GM18907 (cell line): ENCODE measurements around the gene IL1RAPL1.

Experiments
- ATAC-seq: cut with Tn5 transposase; IDR thresholded peaks from one replicate; pipeline ENCODE4 v1.9.1; 2021; ENCODE audit warnings: mild to moderate bottlenecking, moderate library complexity; ENCODE audit not compliant: unreplicated experiment

IL1RAPL1 gene

DNA sequence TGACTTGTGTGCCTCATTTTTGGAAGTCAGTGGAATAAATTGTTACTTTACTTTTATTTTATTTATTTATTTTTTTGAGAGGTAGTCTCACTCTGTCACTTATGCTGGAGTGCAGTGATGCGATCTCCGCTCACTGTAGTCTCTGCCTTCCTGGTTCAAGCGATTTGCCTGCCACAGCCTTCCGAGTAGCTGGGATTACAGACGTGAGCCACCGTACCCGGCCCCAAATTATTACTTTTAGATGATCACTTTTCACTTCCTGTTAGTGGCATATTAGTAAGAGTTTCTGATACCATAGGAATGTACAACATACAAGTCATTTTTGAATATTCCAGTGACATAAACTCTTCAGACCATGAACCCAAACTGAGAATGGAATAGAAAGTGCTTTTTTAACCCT is 1017.1 kb downstream of the IL1RAPL1 start:
- ATAC-seq = no peak

DNA sequence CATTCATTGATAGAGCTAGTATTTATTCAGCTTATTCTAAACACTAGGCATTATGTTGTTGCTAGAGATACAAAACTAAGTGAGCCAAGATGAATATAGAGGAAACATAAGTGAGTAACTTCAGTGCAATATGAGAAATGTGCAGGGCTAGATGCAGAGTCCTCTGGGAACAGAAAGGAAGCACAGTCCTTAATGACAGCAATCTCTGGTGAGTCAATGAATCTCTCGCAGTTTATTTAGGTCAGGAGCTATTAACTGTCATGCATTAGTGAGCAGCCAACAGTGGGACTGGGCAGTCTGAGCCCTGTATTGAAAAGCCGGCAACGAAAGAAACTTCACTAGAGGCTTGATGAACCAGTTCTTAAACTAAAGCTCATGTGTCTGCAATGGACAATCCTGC is 1030.0 kb downstream of the IL1RAPL1 start:
- ATAC-seq = no peak

DNA sequence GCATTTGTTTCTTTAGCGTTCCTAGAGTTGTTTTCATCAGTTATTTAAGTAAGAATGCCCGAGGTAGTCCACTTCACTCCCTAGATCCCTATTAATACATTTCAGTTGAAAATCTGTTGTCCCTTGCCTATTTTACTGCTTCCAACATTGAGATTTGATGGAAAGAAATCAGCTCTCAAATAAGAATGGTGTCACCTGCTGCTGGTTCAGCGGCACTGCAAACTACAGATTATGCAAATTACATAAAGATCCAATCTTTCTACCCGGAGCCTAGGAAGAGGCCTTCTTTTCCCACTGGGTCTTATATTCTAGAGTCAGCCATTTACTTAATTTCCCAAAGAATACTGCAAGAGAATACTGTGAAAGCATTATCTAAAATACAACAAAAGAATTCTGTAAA is 1030.5 kb downstream of the IL1RAPL1 start:
- no peak for ATAC-seq

DNA sequence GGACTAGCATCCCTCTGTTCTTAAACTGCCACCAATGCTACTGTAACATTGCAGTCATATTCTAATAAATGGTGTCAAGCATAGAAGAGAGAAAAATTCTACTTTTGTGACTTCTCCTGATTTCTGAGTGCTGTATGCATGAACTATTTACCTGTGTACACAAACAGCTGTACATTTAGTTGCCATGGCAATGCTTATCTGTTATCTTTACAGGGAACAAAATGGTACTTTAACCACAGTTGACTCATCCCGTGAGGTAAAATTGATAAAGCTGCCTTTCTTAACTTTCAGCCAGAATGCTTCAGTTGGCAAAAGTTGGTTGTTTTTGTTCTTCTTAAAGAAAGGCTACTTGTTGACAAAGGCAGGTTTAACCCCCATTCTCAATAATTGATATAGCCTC is 1040.6 kb downstream of the IL1RAPL1 start:
- ATAC-seq = no peak

DNA sequence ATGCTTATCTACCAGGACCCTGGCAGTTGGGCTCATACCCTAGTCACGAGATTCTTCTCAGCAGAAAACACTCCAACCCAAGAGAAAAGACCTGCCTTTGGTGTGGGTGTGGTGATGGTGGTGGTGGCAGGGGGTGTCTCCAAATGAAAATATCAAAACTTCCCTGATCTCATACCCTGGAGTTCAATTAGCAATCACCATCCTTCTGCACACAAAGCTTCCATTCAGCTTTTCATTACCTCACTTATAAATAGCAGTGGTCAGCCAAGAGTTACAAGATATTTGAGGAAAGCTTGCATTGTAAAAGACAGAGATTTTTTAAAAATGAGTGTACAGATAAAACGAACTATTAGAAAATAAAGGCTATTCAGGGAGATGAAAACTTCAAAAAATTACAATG is 1047.3 kb downstream of the IL1RAPL1 start:
- no peak for ATAC-seq

DNA sequence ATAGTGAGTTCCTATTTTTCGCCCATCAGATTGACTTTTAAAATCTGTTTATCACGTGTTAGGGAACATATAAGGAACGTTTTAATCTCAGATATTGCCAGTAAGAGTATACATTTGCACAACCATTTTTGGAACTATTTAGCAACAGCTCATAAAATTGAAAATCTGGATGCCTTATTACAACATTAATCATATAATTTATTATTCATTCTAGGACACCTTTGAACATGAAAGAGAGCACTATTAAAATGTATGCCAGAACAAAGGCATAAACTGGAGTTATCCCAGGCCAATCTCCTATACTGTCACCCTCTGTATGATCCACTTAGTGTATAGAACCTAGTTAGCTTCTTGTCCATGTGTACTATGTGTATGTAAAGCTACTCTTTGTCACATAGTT is 1049.1 kb downstream of the IL1RAPL1 start:
- no peak for ATAC-seq

DNA sequence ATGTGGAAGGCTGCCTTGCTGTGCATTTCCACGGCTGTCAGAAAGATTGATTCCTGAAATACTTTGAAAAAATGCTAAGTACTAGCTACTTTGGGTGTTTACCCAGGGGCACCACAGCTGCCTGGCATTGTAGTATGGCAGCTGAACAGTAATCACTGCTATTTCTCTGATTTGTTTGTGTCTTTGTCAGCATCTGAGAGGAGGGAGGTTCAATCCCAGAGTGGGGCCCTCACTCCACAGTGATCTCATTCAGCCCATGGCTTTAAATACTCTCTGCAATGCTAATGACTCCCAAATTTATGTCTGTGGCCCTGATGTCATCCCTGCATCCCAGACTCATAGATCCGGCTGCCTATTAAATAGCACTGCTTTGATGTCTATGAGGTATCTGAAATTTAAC is 1052.9 kb downstream of the IL1RAPL1 start:
- no peak for ATAC-seq

DNA sequence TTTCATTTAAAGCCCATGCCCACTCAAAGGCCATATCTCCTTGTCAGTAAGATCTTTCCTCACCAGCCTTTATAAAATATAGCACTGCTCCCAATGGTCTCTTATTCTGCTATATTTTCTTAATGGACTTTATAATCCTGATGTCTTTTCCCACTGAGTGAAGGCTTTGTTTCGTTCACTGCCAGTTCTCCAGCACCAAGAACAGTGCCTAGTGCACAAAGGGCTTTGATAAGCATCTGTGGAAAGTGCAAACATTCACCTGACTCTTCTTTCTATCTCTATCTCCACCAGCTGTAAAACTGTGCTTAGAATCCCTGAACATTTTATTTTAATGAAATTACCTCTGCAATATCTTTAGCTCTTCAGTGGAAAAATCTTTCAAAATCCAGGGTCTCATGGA is 1054.2 kb downstream of the IL1RAPL1 start:
- no peak for ATAC-seq

DNA sequence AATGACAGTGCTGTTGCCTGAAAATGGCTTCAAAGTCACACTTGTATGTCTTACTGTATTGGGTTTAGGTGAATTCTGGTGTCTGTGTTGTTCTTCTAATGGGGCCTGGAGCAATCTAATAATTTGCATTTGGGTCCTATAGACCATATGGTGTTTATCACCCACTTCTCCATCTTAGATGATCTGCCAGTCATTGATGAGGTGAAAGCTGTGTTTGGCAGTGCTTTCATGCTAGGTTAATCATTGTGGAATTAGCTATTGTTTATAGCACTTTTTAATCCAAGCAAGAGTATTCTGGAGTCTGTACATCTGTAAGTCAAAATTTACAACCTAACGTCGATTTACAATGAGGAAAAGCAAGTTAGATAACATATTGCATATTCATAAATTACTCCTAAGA is 1055.9 kb downstream of the IL1RAPL1 start:
- no peak for ATAC-seq

DNA sequence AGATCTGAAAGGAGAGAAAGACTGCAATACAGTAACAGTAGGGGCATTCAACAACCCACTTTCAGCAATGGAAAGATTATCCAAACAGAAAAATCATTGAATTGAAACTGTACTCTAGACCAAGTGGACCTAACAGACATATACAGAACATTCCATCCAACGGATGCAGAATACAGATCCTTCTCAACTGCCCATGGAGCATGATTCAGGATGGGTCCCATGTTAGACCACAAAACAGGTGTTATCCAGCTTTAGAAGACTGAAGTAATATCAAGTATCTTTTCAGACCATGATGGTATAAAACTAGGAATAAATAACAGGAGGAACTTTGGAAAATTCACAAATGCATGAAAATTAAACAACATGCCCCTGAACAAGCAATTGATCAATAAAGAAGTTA is 1060.9 kb downstream of the IL1RAPL1 start:
- ATAC-seq = no peak

DNA sequence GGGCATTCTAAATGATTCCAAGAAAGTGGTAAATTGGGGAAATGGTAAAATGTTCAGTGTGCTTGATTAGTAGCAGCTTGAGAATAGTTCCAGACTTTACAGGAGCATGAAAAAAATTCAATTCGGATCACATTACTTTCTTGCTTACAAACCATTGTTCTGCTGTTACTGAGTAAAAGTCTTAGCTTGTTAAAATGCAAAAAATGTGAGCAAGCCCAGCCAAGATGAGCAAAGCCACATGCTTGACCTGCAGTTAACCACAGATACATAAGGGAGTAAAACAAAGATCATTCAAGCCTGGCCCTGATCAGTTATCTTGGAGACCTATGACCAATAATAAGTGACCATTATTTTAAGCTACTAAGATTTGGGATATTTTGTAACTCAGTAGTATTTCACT is 1065.2 kb downstream of the IL1RAPL1 start:
- no peak for ATAC-seq

DNA sequence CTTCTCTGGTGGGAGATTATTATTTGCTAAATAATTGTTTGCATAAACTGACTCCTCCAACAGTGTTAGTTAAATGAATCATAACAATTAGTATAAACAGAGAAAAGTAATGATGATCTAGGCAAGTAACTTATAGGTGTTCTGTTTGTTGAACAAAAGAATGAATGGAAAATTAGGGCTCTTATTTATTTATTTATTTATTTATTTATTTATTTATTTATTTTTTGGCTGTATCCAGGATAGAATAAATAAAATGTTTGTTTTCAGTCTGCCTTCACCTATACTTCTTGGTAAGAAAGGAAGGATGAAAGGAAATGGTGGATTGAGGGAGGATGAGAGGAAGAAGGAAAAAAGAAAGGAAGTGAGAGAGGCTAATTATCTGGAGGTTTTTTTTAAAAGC is 1066.5 kb downstream of the IL1RAPL1 start:
- ATAC-seq = no peak

DNA sequence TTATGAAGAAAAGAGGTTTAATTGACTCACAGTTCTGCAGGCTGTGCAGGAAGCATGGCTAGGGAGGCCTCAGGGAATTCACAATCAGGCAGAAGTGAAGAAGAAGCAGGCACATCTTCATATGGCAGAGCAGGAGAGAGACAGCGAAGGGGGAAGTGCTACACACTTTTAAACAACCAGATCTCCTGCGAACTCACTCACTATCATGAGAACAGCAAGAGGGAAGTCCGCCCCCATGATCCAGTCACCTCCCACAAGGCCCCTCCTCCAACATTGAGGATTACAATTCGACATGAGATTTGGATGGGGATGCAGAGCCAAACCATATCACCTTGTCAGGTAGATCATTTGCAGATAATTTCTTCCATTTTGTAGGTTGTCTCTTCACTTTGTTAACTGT is 1072.7 kb downstream of the IL1RAPL1 start:
- no peak for ATAC-seq

DNA sequence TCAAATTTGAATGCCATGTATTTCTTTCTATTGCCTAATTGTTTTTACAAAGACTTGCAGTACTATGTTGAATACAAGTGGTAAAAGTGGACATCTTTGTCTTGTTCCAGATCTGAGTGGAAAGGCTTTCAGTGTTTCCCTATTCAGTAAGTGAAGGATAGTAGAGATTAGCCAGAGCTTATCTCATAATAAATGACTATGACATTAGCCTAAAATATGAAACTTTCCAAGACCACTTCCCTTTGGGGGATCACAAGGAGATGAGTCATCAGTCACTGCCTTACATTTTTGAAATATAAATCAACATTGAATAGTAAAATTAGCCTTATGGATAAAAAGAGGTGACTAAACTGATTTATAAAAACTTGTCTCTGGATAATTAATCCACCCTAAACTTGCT is 1074.0 kb downstream of the IL1RAPL1 start:
- no peak for ATAC-seq

DNA sequence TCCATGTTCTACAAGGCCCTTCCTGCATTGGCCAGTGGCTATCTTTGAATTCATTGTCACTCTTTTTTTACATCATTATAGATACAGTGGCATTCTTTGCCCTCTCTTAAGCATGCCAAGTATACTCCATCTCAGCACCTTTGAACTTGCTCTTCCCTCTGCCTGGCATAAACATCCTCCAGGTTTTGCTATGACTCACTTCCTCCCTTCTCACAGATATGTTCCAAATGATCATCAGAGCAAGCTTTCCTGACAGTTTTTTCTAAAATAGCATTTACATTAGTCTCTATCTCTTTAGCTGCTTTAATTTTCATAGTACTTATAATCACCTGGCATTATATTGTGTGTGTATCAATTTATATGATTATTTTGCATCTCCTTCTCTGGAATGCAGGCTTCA is 1074.9 kb downstream of the IL1RAPL1 start:
- no peak for ATAC-seq

DNA sequence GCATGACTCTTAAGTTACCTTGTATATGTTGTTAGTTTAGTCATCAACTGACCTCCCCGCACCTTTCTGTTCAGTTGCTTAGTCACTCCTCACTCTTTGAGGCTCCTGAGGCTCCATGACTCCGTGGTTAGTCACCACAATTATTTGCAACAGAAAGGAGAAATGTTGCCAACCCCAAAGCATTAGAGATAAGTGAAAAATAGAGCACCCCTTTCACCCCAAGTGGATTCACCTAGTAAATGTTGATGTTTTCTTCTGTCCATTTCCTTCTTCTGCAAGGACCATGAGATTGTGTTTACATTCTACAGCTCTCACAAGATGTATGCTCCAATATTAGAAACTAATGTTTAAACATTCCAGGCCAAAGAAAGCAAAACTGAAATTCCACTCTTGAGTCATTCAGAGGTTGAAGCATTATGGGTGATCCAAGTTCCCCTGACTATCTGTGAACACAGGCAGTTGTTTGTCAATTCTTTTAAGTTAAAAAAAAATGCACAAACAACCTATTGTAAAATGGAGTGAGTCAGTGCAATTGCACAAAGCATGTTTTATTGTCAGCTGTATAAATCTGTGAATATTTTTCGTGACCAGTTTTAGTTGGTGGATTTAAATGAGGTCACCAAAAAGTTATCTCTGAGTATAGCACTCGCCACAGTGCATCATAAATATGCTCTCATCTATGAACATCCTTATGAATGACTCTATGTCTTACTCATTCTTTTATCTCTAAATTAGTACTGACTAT is 1075.7 kb downstream of the IL1RAPL1 start:
- ATAC-seq = peak; percentile 90

DNA sequence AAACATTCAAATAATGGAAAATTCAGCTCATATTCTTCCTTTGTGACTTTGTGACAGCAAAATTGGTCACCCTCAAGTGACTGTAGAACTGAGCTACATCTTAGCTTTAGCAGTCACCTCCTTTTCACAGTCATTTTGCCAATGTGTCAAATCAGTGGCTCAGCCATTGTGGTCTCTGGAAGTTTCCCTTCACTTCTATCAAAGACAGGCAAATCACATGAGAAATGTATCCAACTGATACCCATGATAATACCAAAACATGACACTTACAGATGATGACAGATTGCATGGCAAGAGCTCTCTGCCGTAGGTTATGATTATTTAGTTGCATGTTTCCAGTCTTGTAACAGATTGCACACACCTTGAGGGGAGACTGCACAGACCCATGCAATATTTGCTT is 1078.3 kb downstream of the IL1RAPL1 start:
- no peak for ATAC-seq

DNA sequence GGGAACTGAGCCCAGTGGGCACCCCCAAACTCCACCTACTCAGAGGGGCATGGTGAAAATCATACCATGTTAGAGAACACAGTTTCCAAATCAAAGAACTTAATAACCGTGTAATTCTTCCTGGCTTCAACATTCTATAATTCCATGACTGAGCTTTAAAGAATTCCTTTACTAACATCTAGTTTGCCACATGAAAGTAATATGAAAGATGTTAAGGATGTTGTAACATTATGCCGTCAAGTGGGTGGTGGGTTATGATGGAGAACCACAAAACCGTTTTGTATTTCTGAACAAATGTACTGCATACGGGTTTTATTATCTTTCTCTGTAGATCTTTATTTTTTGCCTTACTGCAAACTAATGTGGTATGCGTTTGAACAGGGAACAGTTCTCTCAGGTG is 1079.1 kb downstream of the IL1RAPL1 start:
- ATAC-seq = no peak

DNA sequence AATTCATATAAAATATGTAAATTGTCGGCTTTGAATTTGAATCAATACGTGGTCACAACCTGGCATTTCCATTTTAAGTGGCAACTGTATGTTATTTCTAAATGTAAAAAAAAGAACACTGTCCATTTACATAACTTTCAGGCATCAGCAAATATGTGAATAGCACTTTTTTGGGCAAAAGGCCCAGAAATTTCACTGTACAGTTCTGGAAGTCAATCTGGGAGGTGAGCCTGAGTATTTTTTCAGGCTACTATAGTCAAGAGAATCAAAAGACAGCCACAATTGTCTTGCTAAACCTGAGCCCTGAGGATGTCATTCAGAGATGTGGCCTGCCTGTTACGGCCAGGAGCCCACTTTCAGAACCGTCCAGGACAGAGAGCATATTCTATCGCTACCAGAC is 1084.2 kb downstream of the IL1RAPL1 start:
- ATAC-seq = no peak

DNA sequence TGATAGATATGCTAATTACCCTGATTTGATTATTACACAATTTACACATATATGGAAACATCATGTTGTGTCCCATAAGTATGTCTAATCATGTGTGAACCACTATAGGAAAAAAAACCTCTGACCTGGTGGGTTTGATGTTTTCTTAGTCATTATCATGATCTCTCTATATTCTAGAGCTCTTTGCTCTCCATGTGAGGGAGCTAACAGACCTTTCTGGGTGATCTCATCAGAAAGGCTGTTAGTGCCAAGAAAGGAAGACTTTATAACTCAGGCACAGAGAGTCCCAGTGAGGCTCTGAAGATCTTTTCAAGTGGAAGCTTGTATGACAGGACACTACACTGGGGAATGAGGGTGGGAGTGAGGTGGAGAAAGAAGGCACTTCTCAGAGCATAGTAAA is 1100.4 kb downstream of the IL1RAPL1 start:
- no peak for ATAC-seq

DNA sequence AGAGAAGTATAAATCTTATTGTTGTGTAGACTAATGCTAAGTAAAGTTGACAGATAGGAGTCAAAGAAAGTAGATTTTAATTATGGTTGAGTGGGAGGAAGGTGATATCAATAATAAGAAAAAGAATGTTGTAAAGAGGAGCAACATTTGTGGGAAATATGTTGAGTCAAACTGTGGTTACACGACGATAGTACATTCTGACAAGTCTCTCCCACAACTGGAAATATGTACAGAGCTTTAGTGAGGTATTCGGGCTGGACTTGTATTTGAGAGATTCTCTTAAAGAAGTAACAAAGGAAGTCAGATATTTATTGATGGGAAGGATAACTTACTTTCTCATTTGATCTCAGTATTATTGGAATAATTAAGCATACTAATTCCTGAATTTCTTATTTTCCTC is 1102.8 kb downstream of the IL1RAPL1 start:
- no peak for ATAC-seq

DNA sequence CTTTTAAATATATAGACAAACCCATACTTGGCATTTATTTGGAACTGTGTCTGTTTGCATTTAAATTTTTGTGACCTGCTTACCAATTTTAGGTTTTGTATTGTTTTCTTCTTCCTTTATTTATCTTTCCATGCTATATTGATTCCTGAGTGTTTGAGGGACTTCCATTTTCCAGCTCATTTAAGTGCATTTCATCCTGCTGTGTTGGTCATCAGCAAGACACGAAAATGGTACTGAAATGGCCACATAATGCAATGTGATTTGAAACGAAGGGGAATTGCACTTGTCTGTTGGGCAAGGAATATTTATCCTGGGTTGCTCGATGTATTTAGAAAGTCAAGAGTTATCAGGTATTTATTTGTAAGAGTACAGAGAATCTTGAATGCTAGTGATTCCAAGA is 1103.8 kb downstream of the IL1RAPL1 start:
- no peak for ATAC-seq

DNA sequence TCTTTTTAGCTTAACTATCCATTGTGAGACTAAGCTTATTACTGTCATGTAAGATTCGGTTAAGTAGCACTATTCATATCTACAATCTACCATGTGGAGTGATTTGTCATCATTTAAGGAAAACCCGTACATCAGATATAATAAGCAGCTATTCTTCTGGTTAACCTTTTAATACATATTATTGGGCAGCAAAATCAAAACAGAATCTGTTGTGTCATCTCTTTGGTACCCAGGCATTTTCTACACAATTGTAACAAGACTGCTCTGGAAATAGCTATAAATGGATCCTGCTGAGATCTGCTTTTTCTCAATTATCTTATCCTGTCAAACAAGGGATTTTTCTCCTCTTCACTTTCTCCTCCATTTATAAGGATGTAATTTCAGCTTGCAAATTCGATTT is 1106.7 kb downstream of the IL1RAPL1 start:
- no peak for ATAC-seq
